Measurements from ENCODE around the gene MAD2L1BP.

DNA sequence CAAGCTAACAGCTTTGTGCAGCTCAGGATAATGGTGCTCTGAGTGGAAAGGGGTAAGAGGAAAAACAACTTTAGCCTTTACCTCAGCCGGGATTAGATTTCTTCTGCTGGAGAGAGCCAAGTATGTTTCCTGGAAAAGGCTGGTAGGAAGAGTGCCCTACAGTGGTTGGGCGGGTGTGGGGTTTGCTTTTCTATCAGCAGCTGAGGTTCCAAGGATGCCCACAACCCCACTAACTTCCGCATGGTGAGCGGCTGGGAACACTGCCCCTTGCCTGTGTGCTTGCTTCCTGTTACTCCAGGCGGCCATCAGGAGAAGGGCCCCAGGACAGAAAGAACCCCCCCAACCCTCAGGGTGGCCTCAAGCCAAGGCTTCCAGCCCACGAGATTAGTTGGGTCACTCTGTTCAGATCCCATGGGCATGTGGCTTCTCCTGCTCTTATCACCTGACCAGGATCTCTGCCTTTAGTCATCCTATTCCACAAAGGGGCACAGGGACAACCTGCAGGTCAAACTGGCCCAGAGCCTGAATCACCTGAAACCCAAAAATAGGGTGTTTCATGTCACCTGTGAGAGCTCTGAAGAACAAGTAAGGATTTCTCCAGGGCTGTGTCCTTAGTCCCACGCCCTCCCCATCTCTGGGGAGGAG, 41.4 kb downstream of the MAD2L1BP start:
- TF ChIP-seq, protein P1, sequence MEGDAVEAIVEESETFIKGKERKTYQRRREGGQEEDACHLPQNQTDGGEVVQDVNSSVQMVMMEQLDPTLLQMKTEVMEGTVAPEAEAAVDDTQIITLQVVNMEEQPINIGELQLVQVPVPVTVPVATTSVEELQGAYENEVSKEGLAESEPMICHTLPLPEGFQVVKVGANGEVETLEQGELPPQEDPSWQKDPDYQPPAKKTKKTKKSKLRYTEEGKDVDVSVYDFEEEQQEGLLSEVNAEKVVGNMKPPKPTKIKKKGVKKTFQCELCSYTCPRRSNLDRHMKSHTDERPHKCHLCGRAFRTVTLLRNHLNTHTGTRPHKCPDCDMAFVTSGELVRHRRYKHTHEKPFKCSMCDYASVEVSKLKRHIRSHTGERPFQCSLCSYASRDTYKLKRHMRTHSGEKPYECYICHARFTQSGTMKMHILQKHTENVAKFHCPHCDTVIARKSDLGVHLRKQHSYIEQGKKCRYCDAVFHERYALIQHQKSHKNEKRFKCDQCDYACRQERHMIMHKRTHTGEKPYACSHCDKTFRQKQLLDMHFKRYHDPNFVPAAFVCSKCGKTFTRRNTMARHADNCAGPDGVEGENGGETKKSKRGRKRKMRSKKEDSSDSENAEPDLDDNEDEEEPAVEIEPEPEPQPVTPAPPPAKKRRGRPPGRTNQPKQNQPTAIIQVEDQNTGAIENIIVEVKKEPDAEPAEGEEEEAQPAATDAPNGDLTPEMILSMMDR (IDR thresholded peaks at IDR 0.05) = no peak
- no peak for TF ChIP-seq POLR2AphosphoS5 (IDR thresholded peaks at IDR 0.05; ENCODE audit: low read depth, low read length)
- TF ChIP-seq, protein P2, sequence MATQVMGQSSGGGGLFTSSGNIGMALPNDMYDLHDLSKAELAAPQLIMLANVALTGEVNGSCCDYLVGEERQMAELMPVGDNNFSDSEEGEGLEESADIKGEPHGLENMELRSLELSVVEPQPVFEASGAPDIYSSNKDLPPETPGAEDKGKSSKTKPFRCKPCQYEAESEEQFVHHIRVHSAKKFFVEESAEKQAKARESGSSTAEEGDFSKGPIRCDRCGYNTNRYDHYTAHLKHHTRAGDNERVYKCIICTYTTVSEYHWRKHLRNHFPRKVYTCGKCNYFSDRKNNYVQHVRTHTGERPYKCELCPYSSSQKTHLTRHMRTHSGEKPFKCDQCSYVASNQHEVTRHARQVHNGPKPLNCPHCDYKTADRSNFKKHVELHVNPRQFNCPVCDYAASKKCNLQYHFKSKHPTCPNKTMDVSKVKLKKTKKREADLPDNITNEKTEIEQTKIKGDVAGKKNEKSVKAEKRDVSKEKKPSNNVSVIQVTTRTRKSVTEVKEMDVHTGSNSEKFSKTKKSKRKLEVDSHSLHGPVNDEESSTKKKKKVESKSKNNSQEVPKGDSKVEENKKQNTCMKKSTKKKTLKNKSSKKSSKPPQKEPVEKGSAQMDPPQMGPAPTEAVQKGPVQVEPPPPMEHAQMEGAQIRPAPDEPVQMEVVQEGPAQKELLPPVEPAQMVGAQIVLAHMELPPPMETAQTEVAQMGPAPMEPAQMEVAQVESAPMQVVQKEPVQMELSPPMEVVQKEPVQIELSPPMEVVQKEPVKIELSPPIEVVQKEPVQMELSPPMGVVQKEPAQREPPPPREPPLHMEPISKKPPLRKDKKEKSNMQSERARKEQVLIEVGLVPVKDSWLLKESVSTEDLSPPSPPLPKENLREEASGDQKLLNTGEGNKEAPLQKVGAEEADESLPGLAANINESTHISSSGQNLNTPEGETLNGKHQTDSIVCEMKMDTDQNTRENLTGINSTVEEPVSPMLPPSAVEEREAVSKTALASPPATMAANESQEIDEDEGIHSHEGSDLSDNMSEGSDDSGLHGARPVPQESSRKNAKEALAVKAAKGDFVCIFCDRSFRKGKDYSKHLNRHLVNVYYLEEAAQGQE (IDR thresholded peaks at IDR 0.05; ENCODE audit: insufficient read depth in 1 of 2, low read depth in 2 of 2, low read length in 1 of 2) = no peak
- no peak for TF ChIP-seq SIN3A (IDR thresholded peaks at IDR 0.05; ENCODE audit: borderline replicate concordance, insufficient read depth, low read depth, low read length)
- TF ChIP-seq TCF7L2 (IDR thresholded peaks at IDR 0.05; ENCODE audit: low read depth, low read length) = no peak

Data from Panc1 (cell line).